Erythroblast (primary cell): ENCODE results near the gene HPSE.

Experiments used
- GATA1 ChIP-seq: IDR thresholded peaks from 2 replicates; pipeline ENCODE4 v1.6.1; 2011; ENCODE audit warnings: low read depth, mild to moderate bottlenecking, control low read depth, low read length, moderate library complexity
- POLR2A ChIP-seq: IDR thresholded peaks from 2 replicates; pipeline ENCODE4 v1.6.1; 2011; ENCODE audit warnings: mild to moderate bottlenecking, low read length

GRCh38 chr4:83266689-83267088 is 68.0 kb downstream of the HPSE start:
- no peak for TF ChIP-seq POLR2A
- TF ChIP-seq GATA1, result no peak
